ENCODE measurements around the gene BRPF1. TPM values are rescaled to one million over a fixed set of nuclear protein-coding genes. Genes with fewer than 3 reads are reported as not detected.
A peak's percentile ranks its signal among the peaks of the same experiment; 100 is the strongest.

The BRPF1 gene
- total RNA-seq, 1 experiment from 2014 or later = 13.8 TPM

DNA sequence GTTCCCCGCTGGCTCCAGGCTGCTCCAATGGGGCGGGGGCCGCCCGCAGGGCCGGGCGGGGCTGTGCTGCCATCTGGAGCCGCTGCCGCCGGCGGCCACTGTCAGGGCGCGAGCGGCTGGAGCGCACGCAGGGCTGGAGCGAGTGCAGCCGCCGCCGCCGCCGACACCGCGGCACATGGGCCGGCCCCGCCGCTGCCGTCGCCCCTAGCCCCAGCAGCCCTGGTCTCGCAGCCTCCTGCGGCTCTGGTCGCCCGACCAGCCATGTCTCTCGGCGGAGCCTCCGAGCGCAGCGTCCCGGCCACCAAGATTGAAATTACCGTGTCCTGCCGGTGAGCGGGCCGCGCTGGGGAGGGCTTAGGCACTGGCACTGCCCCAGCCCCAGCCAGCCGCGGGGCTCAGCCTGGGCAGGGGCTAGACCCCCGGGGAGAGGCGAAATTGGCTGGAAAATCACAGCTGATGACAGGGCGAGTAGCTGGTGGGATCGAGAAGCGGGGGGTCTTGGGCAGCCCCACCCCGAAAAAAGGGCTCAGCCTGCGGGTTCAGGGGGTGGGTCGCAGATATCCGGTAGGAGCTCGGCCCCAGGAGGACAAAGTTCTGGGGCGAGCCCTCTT, 27.7 kb upstream of the BRPF1 start, which contains the start of gene CPNE9:
TSS of gene CPNE9 (plus strand) at position 98 of the 611 bp plus-strand sequence. CDS start at position 262, 164 bp downstream.
- no peak for DNase-seq (ENCODE audit: low spot score)

DNA sequence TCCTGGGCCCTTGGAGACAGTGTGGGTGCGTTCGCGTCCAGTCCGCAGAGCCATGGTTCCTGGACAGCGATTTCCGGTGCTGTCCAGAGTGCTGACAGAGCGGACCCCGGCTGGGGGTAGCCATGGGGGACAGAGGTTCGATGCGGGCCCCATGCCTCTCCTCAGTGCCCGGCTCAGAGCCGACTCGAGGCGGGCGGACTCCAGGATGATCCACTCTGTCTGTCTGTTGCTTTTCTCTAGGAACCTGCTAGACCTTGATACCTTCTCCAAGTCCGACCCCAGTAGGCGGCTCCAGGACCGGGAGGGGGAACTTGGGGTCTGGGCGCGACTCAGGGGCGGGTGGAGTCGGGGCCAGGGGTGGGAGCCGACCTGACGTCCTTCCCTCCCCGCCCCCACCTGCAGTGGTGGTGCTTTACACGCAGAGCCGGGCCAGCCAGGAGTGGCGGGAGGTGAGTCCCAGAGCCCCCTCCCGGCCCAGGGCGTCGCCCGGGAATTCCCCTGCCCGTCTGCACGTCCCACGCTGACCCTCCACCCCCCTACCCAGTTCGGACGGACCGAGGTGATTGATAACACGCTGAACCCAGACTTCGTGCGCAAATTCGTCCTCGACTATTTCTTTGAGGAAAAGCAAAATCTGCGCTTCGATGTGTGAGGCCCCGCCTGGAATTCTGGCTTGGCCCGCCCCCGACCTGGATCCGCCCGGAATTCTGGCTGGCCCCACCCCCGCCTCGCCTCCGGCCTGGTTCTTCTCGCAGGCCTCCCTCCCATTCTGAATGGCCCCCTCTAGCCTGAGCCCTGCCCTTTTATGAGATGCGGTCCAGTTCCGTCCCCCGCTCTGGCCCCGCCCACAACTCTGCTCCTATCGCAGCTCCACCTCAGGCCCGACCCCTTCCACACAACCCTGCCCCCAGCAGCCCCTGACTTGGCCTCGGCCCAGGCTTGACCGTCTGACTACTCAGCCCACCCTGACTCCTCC, 26.9 kb upstream of the BRPF1 start:
- no peak for DNase-seq (ENCODE audit: low spot score)

DNA sequence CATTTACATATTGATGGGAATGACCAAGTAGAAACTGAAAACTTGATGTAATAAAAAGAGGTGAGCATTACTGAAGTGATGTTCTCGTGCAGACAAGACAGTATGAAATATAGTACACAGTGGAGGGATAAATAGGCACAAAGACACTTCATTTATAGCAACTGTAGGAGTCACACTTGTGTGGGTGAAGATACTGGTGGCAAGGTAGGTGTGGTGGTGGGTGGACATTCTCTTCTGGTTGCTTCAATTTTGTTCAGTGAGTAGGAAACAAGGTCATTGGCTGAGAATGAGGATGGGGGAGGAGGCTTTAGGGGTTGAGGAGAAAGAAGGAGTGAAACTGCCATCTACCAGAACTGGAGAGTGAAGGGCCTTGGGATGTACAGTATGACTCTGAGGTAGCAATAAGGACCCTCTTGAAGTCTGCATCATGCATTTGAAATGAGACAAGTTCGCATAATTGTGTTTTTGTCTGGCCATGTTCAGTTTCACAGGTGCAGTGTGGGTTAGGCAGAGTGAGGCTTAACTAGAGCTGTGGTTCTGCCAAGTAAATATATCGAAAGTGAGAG, 21.3 kb upstream of the BRPF1 start:
- DNase-seq (ENCODE audit: low spot score) = no peak

DNA sequence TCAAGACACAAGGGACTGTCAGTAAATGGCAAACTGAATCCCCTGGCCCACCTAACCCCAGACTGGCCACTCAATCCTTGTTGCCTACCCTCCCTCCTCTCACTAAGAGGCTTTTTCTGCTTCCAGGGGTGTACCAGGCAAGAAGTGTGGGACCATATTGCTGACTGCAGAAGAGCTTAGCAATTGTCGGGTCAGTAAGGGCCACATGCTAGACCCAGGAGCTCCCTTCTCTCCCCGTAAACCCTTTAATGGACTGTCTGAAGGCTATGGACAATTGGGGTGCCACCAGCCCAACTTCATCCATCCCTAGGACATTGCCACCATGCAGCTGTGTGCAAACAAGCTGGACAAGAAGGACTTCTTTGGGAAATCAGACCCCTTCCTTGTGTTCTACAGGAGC, 19.1 kb upstream of the BRPF1 start:
- DNase-seq (ENCODE audit: low spot score) = no peak

DNA sequence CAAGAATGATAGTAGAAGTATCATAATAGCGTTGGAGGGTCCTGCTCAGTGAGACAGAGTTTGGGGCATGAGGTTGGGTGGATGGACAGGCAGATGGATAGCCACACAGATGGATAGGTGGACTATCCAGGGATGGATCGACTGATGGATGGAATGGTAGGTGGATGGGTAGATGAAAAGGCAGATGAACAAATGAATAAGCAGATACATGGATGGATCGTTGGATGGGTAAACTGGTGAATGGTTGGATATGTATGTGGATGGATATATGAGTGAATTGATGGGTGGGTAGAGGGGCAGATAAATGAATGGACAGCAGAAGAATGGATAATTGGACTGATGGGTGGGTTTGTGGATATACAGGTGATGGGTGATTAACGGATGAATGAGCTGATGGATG, 18.4 kb upstream of the BRPF1 start:
- DNase-seq (ENCODE audit: low spot score) = no peak

DNA sequence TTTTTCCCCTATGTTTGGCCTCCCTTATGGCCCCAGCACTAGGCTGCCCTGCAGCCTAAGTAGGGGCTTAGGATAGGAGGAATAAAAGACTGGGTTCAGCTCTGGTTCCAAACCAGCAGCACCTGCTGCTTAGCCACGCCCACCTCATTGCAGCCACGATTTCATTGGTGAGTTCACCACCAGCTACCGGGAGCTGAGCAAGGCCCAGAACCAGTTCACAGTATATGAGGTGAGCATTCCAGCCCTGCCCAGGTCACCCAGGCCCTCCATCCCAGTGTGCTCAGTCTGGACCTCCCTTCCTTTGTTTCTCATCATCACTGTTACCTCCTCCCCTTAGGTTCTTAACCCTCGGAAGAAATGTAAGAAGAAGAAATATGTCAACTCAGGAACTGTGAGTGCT, 16.4 kb upstream of the BRPF1 start:
- DNase-seq (ENCODE audit: low spot score) = peak; percentile 25

DNA sequence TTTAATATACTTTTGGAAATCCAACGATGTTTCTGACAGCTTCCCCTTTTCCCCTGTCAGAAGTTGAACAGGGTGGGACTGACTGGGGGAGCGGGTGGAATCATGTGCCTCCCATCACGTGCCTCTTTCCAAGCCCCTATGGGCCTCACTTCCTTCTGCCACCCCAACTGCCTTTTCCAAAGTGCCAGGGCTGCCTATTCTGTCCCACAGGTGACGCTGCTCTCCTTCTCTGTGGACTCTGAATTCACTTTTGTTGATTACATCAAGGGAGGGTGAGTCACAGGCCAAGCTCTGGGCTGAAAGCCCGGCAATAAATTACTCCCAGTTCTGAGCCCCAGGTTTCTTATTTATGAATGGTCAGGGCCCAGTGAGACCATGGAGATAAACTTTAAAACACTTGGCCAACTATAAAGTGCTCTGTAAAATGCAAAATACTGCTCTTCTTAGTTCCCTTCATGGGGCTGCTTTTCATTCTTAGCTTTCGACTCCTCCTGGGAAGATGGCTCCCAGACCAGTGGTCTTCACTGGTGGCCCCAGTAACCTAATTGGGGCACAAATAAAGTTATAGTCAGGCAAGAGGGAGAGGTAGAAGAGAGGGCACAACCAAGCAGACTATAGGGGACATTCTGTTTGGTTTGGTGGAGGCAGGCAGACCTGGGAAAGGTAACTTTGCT, 15.6 kb upstream of the BRPF1 start:
- peak; percentile 97 for DNase-seq (ENCODE audit: low spot score)

DNA sequence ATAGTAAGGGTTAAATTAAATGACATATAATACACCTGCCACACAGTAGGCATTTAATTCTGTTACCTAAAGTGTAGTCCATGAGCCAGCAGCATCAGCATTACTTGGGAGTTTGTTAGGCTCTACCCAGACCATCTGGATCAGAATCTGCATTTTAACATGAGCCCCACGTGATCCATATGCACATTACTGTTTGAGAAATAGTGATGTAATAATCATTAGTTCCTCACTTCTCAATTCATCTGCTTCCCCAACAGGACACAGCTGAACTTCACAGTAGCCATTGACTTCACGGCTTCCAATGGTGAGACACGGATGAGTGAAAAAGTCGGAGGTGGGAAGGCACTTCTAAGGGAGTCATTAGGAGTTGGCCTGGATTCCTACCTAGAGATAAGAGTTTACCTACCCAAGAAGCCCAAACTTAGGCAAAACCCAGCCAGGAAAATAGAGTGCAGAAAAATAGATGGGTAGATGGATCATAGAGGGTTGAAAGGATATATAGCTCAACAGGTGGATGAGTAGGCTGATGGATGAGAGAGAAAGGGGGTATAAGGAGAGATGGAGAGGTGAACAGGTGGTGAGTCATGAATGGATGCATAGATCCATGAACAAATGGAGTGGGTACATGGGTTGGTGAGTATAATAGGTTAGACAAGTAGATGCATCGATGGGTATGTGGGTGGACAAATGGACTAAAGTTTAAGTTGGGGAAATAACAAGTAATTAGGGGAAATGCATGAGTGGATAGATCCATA, 14.6 kb upstream of the BRPF1 start:
- DNase-seq (ENCODE audit: low spot score) = no peak

DNA sequence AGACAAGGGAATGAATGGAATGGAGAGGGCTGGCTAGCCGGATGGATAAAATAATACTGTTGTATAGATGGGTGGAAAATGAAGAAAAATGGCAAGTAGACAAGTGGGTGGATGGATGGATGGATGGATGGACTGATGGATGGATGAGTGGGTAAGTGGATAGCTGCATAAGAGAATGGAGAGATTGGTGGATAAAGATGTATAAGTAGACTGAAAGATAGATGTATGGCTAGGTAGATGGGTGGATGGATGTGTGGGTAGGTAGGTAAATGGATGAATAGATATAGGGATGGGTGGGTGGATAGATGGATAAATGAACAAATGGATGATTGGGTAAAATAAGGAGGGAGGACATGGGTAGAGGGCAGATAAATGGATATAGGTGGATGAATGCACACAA, 14.0 kb upstream of the BRPF1 start:
- no peak for DNase-seq (ENCODE audit: low spot score)

DNA sequence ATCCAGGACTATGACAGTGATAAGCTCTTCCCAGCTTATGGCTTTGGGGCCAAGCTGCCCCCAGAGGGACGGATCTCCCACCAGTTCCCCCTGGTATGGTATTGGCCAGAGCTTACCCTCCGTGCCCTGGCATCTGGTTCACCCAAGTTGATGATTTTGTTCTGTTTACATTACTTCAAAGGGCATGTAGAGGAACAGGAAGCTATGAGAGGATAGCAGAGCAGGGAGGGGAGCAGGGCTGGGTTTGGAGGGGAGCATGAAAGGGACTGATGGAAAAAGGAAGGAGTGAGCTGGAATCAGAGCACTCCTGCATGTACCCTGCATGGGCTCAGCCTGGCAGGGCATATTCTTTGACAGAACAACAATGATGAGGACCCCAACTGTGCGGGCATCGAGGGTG, 13.4 kb upstream of the BRPF1 start:
- no peak for DNase-seq (ENCODE audit: low spot score)

DNA sequence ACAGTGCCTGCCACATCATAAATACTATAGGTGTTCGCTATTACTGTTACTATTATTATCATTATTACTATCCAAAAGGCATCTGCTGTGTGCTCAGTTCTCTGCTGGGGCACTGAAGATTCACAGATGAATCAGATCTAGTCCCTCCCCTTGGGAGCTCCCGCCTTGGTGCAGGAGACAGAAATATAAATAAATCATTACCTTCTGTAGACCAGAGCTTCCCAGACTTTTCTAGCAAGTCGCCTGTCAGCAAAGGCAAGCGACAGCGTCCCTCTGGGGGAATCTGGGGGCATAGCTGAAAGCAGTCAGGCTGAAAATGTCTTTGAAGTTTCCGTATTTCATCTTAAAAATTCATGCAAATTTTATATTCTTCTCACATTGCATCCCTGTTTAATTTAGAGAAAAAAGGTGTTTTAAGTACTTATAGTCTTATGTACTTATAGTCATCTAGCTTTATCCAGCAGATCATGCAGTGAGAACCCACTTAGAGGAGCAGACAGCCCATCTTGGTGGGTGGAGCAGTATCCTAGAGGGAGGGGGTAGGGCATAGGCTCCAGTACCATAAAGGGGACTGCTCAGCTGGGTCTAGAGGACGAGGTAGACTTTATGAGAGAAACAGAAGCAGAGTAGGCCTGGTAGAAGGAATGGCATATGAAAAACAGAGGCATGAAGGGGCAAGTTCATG, 10.4 kb upstream of the BRPF1 start:
- DNase-seq (ENCODE audit: low spot score) = no peak

DNA sequence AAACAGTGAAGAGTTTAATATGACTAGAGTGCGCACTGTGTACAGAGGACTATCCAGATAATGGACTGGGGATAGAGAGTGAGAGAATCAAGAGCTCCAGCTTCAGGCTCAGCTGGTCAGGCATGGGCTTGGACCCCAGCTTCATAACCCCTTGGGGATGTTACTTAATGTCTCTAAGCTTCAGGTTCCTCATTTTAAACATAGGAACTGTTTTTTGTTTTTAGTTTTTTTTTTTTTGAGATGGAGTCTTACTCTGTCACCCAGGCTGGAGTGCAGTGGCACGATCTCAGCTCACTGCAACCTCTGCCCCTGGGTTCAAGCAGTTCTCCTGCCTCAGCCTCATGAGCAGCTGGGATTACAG, 9.9 kb upstream of the BRPF1 start:
- no peak for DNase-seq (ENCODE audit: low spot score)

DNA sequence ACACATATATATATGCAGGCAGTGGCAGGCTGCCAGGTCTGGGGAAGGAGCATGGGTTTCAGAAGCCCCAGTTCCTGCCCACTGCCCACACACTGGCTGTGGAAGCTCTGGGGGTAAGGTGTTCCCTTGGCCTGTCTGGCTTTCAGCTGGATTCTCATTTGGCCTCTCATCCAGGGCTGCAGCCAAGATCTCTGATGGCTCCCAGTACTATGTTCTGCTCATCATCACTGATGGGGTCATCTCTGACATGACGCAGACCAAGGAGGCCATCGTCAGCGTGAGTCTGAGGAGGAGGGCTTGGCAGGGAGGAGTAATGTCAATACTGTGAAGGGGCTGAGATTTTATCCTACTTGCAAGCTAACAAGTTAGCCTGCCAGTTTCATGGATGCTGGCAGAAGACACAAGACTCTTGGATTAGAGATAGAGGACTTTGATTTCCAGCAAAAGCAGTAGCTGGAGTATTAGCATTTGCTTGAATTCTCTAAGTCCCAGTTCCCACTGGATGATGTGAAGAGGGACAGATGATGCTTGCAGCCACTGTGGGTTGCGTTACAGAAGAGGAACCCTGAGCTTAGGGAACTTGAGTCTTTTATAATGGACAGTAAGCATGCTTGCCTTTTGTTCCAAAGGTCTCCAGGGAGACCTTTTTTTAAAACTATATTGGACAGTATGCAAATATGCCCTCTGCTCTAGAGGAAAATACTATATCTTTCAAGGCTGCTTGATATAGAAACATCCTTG, 5.6 kb upstream of the BRPF1 start:
- DNase-seq (ENCODE audit: low spot score) = no peak

DNA sequence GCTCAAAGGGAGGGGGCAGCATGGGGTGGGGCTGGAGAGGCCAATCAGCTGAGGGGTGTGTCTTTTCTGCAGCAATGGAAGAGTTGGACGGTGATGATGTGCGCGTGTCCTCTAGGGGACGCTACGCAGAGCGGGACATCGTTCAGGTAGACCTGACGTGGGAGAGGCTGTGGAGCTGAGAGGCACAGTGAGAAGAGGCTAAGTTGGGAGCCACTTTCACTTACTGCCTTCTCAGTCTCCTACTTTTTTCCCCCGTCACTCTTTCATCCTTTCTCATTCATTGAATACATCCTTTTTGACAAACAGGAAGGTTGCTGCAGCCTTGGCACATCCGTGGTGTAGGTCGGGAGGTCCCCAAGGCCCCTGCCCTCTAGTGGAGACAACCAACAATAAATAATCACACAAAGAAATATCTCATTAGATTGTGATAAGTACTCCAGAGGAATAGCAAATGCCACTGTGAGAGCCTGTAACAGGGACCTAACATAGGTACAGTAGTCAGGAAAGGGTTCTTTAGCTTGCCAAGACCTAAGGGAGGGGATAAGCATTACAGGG, 4.4 kb upstream of the BRPF1 start:
- no peak for DNase-seq (ENCODE audit: low spot score)

DNA sequence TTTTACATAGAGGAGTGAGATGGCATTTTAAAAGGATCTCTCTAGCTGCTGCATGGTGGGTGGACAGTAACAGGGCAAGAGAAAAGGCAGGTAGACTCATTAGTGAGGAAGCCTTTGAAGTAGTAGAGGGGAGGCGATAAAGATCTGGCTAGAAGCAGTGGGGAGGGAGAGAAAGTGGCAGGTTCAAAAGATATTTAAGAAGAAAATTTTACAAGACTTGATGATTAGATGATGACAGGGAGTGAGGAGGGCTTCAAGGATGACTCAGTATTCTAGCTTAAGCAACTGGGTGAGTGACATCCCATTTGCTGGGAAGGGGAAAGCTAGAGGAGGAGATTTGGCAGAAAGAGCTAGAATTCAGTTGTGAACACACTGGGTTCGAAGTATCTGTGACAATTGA, 3.8 kb upstream of the BRPF1 start:
- no peak for DNase-seq (ENCODE audit: low spot score)

DNA sequence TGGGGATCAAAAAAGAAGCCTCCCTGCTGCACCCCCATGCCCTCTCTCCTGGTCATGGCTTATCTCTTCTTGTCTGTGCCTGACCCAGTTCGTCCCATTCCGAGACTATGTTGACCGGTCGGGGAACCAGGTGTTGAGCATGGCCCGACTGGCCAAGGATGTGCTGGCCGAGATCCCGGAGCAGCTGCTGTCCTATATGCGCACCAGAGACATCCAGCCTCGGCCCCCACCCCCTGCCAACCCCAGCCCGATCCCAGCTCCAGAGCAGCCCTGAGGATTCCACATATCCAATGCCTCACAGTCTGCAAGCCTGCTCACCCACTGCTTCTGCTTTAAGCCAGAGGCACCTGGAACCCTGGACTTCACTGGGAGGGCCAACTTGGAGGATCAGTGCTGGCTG, 2.1 kb upstream of the BRPF1 start:
- no peak for DNase-seq (ENCODE audit: low spot score)

DNA sequence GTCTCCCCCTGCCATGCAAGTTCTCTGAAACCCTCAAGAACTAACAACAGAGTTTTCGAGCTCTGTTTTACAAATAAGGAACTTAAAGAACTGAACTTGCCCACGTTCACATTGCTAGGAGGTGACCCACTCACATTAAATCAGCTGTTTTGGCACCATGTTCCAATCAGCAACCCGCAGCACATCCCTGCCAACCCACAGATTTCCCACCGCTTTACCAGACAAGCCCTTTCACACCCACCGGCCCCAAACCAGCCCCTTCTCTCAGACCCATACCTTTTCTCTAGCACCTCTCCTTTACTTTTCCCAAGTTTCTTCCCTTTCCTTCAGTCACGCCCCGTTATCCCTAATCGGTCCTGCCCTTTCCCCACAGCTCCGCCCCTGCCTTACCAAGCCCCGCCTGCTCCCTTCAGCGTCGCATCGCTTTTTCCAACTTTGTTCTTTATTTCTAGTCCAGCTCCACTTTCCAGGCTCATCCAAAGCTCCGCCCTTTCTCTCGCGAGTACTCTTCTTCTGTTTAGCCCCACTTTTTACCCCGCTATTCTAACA, 804 bp upstream of the BRPF1 start:
- DNase-seq (ENCODE audit: low spot score) = no peak

DNA sequence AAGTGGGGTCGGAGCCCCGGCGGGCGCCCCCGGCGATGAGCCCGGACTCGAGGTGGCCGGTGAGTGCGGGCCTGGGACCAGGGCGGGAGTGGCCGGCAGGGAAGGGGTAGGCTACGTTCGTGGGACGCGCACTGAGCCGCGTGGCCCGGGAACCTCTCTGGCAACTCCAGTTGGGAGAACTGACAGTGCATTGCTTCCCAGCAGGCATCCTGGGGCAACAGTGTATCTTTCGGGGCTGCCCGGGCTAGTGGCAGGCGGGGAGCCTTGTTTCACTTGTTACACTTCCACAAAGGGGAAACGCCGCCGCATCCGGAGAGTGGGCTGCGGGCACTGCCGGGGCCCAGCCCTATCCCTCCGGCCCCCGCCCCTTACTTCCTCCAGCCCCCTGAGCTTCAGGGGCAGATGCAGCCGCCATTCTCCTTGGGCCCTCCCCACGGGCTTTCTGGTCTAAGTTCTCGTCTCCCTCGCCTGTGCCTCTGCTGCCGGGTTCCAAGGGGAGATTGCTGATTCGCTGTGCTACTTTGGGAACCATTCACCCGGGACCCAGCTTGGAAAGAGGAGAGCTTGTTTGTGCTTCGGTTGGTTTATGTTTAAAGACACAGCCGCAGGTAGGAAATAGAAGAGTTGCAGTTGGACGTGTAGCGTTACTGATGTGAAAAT, 675 bp downstream of the BRPF1 start:
- DNase-seq (ENCODE audit: low spot score) = no peak

DNA sequence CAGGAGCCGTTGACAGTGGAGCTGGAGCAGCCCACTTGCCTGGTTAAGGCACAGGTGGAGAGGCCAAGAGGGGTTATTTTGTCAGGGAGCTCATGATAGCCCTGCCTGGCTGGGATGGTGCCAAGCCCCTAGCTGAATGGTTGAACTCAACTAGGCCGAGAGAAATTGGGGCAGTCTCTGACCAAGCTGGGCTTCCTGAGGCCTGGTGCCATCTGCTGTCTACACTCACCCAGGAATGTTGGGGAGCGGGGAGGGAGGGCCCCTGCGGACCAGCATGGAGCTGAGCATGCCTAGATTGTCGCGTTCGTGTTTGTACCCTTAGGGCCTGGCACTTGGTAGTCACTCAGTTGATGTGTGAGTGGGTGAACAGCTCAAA, 1.2 kb downstream of the BRPF1 start:
- DNase-seq (ENCODE audit: low spot score) = no peak

Measured in A172 (cell line).